Adrenal gland (tissue), 5 donors: ENCODE measurements around the gene CNOT2.

Source experiments
- CTCF ChIP-seq, 6 experiments: fragments of 450-650 bp in 4 of 6; fragments of 200-600 bp in 2 of 6; sonication (generic) in 1 of 6; IDR thresholded peaks; 1 replicate in 5 of 6; 2 replicates in 1 of 6; pipeline versions ENCODE4 v1.5.1 to v1.8.0; 2016 to 2021; ENCODE audit warnings: antibody characterized with exemption in 6 of 6, mild to moderate bottlenecking in 2 of 6, moderate library complexity in 1 of 6
- POLR2A ChIP-seq, 2 donors: fragments of 450-650 bp; IDR thresholded peaks; one replicate each; pipeline ENCODE4 v1.6.1; 2017; ENCODE audit warnings: antibody characterized with exemption in 2 of 2, mild to moderate bottlenecking in 2 of 2, moderate library complexity in 1 of 2
- donor health status: DM: no; HTN: no; CAD: no.

GRCh38 chr12:70334742-70335141, 91.5 kb downstream of the CNOT2 start:
- no peak for TF ChIP-seq POLR2A (IDR thresholded peaks at IDR 0.05)
- TF ChIP-seq CTCF (IDR thresholded peaks at IDR 0.05), result no peak
